COLO668 (cell line): ENCODE data around the gene CATSPER2.
"Not testable (repeated sequence)": the region's sequence is repeated elsewhere in the genome, so short reads cannot be mapped to it uniquely, and the experiment has no call there.

Experiments
- DNase-seq: peaks from one replicate; lab custom pipeline; 2025; ENCODE audit not compliant: unreplicated experiment; lab: John Stamatoyannopoulos, UW

The CATSPER2 gene

DNA sequence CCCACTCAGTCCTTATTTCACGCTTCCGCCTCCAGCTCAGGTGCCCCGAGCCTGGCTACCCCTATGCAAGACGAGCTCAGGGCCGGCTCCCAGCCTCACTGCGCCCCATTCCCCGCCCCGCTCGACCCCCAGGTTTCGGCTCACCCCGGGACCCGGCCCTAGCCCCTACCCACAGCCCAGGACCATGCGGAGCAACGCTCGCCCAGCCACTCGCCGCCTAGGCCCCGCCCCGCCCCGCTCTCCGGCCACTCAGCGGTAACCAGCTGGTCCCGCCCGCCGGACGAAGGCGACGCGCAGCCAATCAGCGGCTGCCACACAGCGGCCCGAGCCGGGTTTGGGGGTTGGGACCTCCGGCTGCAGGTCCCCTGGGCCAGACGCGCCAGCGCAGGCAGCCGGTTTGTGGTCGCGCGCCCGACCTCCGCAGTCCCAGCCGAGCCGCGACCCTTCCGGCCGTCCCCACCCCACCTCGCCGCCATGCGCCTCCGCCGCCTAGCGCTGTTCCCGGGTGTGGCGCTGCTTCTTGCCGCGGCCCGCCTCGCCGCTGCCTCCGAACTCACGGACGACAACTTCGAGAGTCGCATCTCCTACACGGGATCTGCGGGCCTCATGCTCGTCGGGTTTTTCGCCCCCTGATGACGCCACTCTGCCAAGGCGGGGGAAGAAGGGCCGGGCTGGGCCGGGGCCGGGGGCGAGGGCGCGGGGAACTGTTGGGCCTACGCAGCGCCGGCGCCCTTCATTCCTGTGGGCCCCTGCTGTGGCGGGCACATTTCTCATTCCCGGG is at the start of gene CATSPER2:
Gene CATSPER2 (minus strand): TSS at position 196 of the 781 bp plus-strand sequence. CDS start 783 bp downstream, outside the sequence.
- DNase-seq, result no peak

DNA sequence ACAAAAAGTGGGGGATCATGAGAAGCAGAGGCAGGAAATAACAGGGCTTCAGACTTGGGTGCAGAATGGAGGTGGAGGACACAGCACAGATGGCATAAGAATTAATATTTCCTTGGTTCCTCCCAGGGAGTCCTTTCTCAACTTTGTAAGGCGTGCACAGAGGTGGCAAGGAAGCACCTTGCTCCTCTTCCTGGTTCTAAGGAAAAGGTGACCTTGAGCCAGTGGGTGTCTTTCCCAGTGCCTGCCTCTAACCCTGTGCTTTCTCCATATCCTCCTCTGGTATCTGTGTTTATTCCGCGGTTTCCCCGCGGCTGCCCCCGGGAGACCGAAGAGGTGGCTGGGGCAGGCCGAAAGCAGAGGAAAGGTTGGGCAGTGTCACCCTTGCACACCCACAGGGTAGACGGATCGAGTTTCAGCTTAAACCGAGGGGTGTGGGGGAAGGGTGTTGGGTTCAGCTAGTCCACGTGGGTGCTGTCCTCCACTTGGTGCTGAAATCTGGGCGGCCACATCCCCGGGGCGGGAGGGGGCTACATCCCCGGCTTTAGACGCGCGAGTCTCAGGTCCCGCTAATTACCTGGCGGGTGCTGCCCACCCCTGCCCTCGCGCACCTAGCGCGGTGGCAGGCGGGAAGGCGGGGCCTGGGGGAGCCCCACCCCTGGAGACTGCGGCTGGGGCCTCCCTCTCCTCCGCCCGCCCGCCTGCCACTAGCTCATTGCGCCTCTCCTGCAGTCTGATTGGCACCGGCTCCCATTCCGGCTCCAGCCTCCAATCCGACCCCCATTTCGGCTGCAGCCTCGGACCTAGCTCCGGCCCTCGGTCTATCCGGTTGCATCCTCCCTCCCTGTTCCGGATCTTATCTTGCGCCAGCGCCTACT is 44.7 kb upstream of the CATSPER2 start, which contains the start of gene CKMT1A:
Gene CKMT1A (plus strand): TSS at position 712 of the 875 bp plus-strand sequence. CDS start 192 bp downstream, outside the sequence.
- DNase-seq, result not testable (repeated sequence)

DNA sequence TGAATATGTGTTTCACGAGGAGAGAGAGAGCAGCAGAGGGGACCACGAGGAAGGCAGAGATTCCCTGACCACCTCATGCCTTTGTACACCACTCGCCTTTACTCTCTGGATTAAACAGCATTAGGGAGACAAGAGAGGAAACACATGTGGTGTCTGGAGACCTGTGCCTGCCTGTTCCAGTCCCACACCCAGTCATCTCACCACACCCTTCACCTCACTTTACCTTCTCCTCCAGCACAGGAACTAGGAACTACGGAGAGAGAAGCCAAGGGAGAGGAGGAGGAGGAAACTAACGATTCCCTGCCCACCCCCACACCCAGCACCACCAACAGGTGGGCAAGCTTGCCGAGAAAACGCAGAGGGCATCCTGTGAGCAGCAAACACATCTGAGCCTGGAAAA is 44.0 kb upstream of the CATSPER2 start:
- not testable (repeated sequence) for DNase-seq

DNA sequence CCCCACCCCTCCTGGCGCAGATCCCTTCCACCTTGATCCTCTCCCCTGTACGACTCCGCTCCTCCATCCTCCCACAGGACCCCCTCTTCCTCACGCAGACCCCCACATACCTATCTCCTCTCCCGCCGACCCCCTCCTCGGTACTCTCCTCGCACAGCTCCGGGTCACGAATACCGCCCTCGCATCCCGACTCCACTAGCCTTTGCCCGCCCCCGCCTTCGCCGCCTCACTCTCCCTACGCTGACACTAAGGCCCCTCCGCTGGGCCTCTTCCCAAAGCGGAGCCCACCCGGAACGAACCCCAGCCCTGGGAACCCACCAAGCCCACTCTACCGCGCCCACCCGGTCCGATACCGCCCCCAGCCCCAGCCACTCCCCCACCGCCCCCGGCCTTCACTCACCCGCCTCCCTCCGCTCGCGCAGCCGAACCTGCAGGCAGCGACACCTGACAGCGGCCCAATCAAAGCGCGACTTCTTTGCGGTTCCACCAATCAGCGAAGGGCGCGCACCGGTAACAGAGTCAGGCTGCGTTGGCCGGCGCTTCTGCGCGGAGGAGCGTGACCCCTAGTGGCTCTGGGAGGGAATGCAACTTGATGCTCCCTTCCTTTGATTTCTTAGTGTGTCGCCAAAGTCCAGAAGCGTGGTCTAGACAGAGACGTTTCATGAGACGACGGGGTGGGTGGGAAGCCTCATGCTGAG is 41.1 kb upstream of the CATSPER2 start:
- not testable (repeated sequence) for DNase-seq

DNA sequence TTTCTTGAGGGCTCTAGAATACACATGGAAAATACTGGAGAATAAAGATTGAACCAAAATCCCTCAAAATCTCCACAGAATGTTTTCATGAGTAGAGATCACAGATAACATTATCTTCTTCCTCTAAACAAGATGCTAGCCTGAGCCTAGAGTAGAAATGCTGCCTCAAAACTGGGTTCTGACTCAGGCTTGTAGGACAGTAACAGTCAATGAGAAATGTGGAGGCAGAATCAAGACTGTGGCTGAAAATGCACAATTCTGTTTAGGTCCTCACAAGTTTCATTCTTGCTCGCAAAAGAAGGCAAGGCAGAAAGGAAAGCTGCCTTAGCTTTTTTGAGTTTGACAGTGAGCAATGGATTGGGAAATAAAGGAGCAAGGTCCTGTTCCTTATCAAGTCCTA is 25.5 kb upstream of the CATSPER2 start:
- DNase-seq, result not testable (repeated sequence)

DNA sequence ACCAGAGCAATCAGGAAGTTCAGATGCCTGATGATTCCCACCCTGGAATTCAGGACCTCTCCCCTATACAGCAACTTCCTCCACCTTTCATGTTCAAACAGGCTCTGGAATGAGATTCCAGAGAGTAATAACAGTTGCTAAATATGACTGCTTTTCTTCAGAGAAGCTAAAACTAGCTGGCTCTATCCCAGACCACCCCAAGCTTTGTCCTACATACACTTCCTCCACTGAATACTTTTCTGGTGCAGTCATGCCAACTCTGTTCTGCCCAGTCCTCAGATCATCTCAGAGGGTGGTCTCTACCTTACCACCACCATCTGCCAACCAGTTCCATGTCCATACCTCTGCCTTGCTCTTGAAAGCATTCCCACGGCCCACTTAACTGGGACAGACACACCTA is 17.5 kb upstream of the CATSPER2 start:
- not testable (repeated sequence) for DNase-seq

DNA sequence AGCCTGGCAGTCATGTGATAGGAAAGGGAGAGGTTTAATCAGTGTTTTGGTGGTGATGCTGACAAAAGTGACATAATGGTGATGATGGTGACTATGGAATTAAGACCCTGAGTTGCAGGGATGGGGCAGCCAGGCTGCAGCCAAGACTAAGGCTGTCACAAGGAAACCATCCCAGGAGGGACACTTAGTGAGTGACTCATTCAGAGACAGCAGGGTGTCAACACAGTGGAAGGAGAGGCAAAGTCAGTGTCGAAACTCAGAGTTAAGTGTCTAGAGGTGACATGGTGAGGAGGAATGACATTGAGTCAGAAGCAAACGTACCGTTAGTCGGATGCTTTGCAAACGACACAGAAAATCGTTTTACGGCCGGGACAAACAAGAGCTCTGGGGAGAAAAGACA is 14.7 kb upstream of the CATSPER2 start:
- DNase-seq, result not testable (repeated sequence)

DNA sequence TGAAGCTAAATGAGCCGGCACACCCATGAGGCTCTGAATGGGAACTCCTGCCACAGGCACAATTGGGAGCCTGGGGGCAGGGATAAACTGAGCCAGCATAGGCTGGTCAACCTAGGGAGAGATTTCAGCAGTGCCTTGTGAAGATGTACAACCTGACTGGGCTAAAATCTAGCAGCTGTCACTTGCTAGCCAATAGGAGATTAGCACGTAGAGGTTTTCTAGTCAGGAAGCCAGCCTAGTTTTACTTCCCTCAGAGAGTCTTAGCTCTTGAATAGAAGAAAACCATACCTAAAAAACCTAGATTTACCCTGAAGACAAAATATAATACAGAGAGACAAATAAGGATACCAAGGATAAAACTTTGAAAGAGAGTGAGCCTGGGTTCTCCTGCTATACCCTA is 13.6 kb upstream of the CATSPER2 start:
- DNase-seq, result not testable (repeated sequence)

DNA sequence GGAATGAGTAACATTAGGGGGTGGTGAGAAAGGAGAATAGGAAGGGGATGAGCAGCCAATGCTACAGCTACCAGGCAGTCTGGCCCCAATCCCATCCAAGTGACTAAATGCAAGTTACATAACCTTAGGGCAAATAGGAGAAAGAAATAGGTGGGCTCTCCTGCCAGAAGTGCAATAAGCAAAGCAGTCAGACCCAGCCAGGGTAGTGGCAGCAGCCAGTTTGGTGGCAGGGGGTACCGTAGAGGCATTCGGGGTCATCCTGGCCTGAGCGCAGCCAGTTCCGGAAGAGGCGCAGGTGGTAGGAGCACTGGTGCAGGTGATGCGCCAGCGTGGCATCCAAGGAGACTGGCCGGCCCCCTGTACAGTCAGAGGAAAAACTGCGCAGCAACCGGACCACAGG is 11.1 kb upstream of the CATSPER2 start:
- DNase-seq, result not testable (repeated sequence)

DNA sequence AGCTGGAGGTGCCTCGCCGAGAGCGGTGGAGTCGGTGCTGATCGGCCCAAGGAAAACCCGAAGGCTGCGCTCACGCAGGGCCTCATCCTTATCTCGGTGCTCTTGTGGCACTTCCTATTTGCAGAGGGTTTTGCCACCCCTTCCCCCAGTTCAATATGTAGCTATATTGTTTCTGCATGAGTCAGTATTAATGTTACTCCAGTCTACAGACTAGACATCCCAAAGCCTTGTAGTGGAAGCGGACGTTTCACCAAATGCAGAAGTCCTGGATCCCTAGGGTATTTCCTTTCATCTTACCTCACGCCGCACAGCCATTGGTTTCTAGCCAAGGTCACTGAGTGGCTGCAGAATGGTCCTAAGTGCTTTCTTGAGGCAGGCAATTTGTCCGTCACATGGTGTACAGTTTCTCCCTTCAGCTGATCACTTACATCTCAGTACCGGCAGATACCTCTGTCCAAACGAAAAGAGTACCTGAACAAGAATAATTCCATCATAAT is 834 bp upstream of the CATSPER2 start:
- not testable (repeated sequence) for DNase-seq

DNA sequence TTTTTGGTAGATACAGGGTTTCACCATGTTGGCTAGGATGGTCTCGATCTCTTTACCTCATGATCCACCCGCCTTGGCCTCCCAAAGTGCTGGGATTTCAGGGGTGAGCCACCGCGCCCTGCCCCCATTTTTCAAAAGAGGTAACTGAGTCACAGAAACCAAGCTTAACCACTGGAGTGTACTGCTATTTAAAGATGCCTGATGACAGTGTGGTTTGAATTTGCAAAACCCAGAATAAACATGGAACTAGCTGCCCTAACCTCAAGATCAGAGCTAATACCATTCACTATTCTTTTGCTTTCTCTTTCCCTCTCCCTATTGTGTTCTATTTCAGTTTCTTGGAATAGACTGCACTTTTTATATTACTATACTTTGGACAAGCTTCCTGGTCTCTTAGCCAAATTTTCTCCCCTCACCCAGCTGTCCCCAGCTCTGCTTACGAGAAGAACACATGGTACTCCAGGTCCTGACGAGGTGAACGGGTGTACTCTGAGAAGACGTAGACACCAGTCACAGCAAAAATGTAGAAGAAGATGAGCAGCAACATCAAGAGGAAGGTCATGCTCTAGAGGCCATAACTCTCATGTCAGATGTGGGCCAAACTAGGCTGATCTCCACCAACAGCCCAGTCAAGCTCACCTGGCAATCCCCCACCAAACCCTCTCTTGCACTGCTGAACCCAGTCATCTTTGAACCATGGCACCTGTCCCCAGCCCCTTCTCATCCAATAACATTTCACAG is 10.0 kb downstream of the CATSPER2 start:
- not testable (repeated sequence) for DNase-seq

DNA sequence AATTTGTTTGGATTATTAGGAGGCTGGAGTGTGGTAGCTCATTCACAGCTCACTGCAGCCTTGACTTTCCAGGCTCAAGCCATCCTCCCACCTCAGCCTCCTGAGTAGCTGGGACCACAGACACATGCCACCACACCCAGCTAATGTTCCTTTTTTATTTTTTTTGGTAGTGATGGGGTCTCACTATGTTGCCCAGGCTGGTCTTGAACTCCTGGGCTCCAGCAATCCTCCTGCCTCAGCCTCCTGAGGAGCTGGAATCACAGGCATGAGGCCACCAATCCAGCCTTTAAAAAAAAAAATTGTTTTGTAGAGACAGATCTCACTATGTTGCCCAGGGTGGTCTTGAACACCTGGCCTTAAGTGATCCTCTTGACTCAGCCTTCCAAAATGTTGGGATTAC is 21.7 kb downstream of the CATSPER2 start:
- DNase-seq, result not testable (repeated sequence)

DNA sequence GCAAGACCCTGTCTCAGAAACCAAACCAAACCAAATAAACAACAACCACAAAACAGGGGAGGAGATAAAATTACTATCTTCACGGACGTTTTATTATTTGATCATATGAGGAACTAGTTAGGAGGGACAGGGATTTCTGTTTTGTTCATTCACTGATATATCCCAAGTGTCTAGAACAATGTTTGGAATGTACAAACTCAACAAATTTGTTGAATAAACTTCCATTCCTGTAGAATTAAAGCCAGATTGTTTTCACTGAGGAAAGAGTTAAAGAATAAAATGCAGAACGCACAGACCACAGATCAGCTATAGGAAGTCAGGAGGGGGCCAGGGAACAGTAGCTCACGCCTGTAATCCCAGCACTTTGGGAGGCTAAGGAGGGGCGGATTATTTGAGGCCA is 23.5 kb downstream of the CATSPER2 start:
- DNase-seq, result no peak

DNA sequence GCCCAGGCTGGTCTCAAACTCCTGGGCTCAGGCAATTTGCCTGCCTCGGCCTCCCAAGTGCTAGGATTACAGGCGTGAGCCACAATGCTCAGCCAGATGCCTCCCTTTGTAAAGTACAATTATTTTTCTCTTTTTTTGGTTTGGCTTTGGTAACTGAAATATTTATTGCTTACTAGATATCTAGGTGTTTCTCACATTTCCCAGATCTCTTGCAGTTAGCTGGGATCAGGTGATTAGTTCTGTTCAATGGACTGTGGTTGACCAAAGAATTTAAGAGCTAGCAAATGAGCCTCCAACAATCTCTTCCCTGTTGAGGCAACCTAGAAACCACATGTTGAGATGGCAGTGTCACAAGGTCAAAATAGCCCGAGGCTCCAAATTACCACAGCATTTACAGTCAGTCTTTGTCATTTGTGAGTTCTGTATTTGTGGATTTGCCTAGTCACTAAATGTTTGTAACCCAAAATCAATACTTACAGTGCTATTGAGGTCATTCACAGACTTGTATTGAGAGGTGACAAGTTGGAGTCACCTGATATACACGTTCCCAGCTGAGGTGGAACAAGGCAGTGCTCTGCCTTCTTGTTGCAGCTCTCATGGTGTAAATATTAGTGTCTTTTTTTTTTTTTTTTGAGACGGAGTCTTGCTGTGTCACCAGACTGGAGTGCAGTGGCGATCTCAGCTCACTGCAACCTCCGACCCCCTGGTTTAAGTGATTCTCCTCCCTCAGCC is 26.4 kb downstream of the CATSPER2 start:
- not testable (repeated sequence) for DNase-seq

DNA sequence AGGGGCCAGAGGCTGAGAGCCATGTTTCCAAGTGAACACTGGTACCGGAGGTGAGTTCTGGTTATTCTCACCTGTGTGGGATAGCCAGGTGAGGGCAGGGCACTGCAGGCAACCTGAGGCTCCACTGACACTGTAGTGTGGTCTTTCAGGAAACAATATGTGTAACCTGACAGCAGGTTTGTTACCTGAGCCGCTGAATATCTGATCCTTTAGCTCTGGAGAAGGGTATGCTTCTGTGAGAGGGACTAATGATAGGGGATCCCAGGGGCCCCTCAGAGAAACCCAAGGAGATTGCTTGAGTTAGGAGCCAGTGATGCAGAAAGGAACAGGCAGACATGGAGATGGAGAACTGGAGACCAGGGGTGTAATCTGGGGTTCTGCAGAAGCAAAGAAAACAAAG is 29.9 kb downstream of the CATSPER2 start, which contains the start of gene STRC:
Gene STRC (minus strand): TSS at position 101 of the 400 bp plus-strand sequence. CDS start 78 bp downstream, at position 23.
- DNase-seq, result not testable (repeated sequence)

DNA sequence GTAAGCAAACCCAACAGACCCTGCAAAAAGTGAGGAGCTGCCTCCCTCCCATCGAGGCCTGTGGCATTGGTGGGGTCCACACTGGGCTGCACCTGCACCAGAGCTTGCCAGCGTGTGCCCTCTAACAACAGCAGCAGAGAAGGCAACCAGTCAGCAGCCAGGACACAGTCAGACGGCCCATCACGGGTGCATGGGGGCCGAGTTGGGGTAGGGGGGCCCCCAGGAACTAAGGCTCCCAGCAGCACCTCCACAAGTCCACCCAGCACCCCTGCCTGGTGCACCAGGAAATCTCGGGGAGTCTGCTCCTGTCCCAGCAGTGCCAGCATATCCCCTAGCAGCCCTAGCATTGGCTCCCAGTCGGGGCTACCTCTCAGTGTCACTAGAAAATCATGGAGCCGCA is 30.9 kb downstream of the CATSPER2 start:
- not testable (repeated sequence) for DNase-seq

DNA sequence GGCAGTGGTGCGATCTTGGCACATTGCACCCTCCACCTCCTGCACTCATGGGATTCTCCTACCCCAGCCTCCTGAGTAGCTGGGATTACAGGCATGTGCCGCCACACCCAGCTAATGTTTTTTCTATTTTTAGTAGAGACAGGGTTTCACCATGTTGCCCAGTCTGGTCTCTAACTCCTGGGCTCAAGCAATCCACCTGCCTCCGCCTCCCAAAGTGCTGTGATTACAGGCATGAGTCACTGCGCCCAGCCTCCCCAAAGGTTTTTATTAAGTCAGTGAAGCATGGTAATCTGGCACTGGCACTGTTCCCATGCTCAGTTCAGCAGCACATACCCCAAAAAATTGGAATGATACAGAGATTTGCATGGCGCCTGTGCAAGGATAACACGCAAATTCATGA is 46.4 kb downstream of the CATSPER2 start:
- DNase-seq, result peak; percentile 49

DNA sequence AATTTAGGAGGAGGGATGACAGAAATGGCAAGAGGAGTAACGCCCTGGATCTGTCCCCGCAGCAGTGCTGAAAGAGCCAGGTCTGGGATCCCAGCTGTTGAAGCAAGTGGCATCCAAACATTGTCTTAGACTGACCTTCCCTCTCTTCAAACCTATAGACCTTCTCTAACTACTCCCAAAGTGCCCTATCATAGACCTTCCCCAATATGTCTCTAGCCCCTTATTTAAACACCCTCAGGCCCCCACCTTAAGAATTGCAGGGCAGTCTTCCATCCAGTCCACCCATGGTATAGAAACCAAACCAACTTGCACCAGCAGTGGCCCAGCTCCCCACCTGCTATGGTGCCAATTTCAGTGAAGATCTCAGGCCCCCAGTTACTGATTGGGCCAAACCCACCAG is 48.4 kb downstream of the CATSPER2 start:
- not testable (repeated sequence) for DNase-seq

DNA sequence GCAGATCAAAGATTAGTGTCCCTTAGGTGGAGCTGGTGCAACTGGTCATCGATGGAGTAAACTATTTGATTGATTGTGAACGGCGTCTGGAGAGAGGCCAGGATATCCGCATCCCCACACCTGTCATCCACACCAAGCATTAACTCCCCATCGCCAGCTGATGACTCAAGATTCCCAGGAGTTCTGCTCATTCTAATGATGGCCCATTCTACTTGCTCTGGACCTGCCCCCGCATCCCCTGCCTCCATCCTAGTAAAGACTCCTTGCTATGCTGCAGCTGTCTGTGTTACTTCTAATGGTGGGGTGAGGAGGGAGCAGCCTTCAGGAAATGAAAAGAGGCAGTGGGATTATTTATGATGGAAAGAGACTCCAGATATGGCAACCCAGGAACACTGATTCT is 49.5 kb downstream of the CATSPER2 start:
- DNase-seq, result not testable (repeated sequence)
